HFFc6 (cell line): Measurements from ENCODE around the gene RAB3IP. TPM values are rescaled to one million over a fixed set of nuclear protein-coding genes. Genes with fewer than 3 reads are reported as not detected.

Experiments used
- DNase-seq: peaks from one replicate; pipeline ENCODE4 v3.0.0-alpha.2; 2018
- H3K27ac Mint-ChIP-seq: 2 replicates; pipeline ENCODE4 v1.8.0; 2020; ENCODE audit warnings: mild to moderate bottlenecking, mixed read lengths
- H3K27me3 Mint-ChIP-seq: 2 replicates; pipeline ENCODE4 v1.8.0; 2021; ENCODE audit warnings: mild to moderate bottlenecking, moderate library complexity, mixed read lengths; ENCODE audit not compliant: insufficient read depth
- H3K36me3 Mint-ChIP-seq: 2 replicates; pipeline ENCODE4 v1.8.0; 2021; ENCODE audit warnings: low read depth, mixed read lengths
- H3K4me1 Mint-ChIP-seq: 2 replicates; pipeline ENCODE4 v1.8.0; 2020; ENCODE audit warnings: low read depth, mixed read lengths
- H3K4me3 Mint-ChIP-seq: 2 replicates; pipeline ENCODE4 v1.8.0; 2020; ENCODE audit warnings: mild to moderate bottlenecking, moderate library complexity, mixed read lengths
- H3K9me3 Mint-ChIP-seq: 2 replicates; pipeline ENCODE4 v1.8.0; 2020; ENCODE audit warnings: mild to moderate bottlenecking, mixed read lengths
- total RNA-seq, 6 experiments: library from RNA; stranded (reverse); fragmentation: NEBNext Ultra II Directional; extraction: Animal tissue kit (Norgen Biotek cat#: 25700); gene quantifications; 2 replicates in 1 of 6; 3 replicates in 5 of 6; pipeline ENCODE4 v1.2.3, GENCODE V29; 2021
- TF ChIP-seq, protein P1 (sequence below): fragments of 200-600 bp; sonication (generic); IDR thresholded peaks from 2 replicates; pipeline ENCODE4 v1.5.0; 2021; ENCODE audit warnings: antibody characterized with exemption, mild to moderate bottlenecking

Gene RAB3IP
- total RNA-seq, 6 experiments from 2014 or later, result 1.3 to 2.3 (median 1.4) TPM

DNA sequence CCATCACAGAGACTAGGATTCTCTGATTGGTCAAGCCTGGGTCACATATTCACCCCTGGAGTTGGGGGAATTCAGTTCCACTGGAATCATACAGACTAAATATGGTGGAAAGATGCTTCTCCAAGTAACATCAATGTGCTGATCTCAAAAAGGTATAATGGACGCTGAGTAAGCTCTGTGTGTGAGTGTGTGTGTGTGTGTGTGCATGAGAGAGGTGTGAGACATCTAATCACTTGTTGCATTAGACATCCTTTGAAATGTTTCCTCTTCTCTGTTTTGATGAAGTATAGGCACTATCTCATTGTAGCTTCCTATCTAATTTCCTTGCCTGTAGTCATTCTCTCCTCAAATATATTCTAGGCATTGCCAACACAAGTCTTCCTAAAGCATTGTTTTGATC lies 5.0 kb upstream of the RAB3IP start:
- no peaks in the 10 kb centered on the region for H3K4me1 Mint-ChIP-seq

DNA sequence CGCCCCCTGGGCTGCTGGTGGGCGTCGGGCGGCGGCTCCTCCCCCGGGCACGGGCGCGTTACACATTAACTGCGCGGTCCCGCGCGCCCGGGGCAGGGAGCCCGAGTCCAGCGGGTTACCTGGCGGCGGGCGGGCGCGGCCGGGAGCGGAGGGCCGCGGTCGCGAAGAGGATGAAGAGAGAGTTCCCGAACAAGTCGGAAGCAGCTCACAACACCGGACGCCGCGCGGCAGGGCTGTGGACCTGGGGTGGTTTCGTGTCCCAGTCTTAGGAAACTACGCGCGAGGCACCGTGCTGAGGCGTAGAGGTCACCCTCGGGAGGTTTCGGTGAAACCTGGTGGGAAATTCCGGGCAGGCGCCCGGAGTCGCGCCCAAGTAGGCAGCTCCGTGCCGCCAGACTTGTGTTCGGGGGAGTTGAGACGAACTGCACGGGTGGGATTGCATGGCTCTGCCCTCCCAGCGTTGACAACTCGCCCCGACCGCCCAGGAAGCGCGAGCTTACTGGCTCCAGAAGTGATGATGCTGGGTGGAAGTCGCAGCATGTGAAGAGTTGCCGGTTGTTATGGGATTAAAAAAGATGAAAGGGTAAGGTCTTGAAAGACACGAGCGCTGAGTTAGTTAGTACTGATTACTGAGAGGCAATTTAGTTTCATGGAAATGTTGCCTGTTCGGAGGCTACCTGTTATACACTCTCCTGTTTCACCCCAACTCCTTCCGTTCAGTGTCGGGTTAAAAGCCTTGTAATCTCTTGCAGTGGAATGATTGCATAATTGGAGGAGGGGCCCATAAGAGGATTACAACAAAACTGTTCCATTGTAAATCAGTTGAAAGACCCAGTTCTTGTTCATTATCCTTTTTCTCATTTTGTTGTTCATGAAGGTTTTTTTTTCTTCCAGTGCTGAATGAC lies 879 bp downstream of the RAB3IP start:
- H3K36me3 Mint-ChIP-seq, result no peaks in the 10 kb centered on the region
- H3K4me3 Mint-ChIP-seq, result peak overlapping the region; percentile 83
- DNase-seq, result no peak
- TF ChIP-seq, protein P1, sequence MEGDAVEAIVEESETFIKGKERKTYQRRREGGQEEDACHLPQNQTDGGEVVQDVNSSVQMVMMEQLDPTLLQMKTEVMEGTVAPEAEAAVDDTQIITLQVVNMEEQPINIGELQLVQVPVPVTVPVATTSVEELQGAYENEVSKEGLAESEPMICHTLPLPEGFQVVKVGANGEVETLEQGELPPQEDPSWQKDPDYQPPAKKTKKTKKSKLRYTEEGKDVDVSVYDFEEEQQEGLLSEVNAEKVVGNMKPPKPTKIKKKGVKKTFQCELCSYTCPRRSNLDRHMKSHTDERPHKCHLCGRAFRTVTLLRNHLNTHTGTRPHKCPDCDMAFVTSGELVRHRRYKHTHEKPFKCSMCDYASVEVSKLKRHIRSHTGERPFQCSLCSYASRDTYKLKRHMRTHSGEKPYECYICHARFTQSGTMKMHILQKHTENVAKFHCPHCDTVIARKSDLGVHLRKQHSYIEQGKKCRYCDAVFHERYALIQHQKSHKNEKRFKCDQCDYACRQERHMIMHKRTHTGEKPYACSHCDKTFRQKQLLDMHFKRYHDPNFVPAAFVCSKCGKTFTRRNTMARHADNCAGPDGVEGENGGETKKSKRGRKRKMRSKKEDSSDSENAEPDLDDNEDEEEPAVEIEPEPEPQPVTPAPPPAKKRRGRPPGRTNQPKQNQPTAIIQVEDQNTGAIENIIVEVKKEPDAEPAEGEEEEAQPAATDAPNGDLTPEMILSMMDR, result no peak
- peaks cover 27% of the 10 kb centered on the region for H3K27me3 Mint-ChIP-seq
- no peaks in the 10 kb centered on the region for H3K9me3 Mint-ChIP-seq
- no peak overlapping the region for H3K27ac Mint-ChIP-seq
- H3K4me1 Mint-ChIP-seq, result peaks cover 7% of the 10 kb centered on the region

More for the DNA sequence above, 5.0 kb upstream of the RAB3IP start:
- H3K9me3 Mint-ChIP-seq, result no peaks in the 10 kb centered on the region
- H3K27me3 Mint-ChIP-seq, result peaks cover 4% of the 10 kb centered on the region
- no peak overlapping the region for H3K27ac Mint-ChIP-seq
- TF ChIP-seq, protein P1, result no peak
- DNase-seq, result no peak
- H3K4me3 Mint-ChIP-seq, result no peak overlapping the region
- no peaks in the 10 kb centered on the region for H3K36me3 Mint-ChIP-seq

DNA sequence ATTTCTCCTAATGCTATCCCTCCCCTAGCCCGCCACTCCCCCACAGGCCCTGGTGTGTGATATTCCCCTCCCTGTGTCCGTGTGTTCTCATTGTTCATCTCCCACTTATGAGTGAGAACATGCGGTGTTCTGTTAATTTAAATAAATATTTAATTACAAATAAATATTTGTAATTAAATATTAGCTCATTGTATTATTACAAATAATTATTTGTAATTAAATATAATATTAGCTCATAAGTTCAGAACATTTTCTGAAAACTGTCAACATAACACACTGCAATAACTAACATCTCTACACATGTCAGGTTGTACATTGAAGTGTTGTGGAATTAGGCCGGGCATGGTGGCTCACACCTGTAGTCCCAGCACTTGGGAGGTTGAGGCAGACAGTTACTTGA lies 5.4 kb downstream of the RAB3IP start:
- DNase-seq, result no peak
- no peak overlapping the region for H3K4me3 Mint-ChIP-seq
- no peaks in the 10 kb centered on the region for H3K36me3 Mint-ChIP-seq
- TF ChIP-seq, protein P1, result no peak
- peaks cover 25% of the 10 kb centered on the region for H3K27me3 Mint-ChIP-seq
- no peaks in the 10 kb centered on the region for H3K9me3 Mint-ChIP-seq
- peaks cover 7% of the 10 kb centered on the region for H3K4me1 Mint-ChIP-seq
- H3K27ac Mint-ChIP-seq, result no peak overlapping the region

DNA sequence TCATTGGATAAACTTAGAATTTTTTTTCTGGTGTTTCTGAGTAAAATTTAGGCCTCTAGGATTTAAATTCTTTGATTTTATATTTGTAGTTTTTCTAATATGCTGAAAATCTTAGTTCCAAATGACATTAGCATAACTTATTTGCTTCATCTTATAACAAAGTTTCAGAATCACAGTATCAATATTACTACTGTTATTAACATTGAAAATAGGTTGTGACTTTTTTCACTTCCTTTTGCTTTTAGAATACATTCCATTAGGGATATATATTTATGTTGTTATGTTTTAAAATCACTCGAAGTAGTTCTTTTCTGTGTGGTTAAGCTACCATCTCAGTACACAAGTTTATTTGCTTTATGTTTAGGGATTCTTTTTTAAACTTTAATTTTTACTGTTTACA lies 12.8 kb downstream of the RAB3IP start:
- Mint-ChIP-seq H3K36me3 (no peaks in the 10 kb centered on the region), H3K27ac (no peak overlapping the region), H3K27me3 (no peaks in the 10 kb centered on the region; the same call in 1 of the 2 replicates), H3K4me1 (no peaks in the 10 kb centered on the region), H3K4me3 (no peak overlapping the region), H3K9me3 (no peaks in the 10 kb centered on the region)
- no peak for DNase-seq
- TF ChIP-seq, protein P1, result no peak

DNA sequence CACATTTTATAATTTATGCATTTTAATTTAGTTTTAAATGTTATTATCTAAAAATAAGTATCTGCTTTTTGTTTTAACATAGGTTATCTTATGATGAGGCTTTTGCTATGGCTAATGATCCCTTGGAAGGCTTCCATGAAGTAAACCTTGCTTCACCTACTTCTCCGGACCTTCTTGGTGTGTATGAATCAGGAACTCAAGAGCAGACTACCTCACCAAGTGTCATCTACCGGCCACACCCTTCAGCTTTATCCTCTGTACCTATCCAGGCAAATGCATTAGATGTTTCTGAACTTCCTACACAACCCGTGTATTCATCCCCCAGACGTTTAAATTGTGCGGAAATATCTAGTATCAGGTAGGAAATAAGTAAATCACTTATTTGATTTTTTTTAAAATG lies 16.6 kb downstream of the RAB3IP start:
- TF ChIP-seq, protein P1, result no peak

More for the DNA sequence above, 16.6 kb downstream of the RAB3IP start:
- H3K27me3 Mint-ChIP-seq, result peaks cover 1% of the 10 kb centered on the region
- H3K4me3 Mint-ChIP-seq, result no peak overlapping the region
- H3K4me1 Mint-ChIP-seq, result no peaks in the 10 kb centered on the region
- H3K27ac Mint-ChIP-seq, result no peak overlapping the region
- DNase-seq, result no peak
- no peaks in the 10 kb centered on the region for H3K36me3 Mint-ChIP-seq
- peaks cover 2% of the 10 kb centered on the region for H3K9me3 Mint-ChIP-seq
